HG03571 (cell line): ENCODE measurements around the gene INTS1.

Source experiments
- ATAC-seq: cut with Tn5 transposase; IDR thresholded peaks from one replicate; pipeline ENCODE4 v1.9.1; 2021; ENCODE audit not compliant: unreplicated experiment

INTS1 gene

DNA sequence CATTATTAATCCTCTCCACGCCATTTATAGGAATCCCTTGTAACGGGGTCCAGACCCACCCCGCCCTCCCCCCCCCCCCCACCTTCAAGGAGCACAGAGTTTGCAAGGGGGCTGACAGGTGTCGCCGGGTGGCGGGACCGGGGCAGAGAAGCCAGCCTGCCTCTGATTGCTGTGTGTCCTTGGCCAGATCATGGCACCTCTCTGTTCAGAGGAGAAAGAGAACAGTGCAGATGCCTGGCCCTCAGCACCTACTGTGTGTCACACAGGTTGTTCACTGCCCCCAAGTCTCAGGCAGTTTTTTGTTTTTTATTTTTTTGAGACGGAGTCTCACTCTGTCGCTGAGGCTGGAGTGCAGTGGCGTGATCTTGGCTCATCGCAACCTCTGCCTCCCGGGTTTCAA lies 39.5 kb downstream of the INTS1 start:
- no peak for ATAC-seq

DNA sequence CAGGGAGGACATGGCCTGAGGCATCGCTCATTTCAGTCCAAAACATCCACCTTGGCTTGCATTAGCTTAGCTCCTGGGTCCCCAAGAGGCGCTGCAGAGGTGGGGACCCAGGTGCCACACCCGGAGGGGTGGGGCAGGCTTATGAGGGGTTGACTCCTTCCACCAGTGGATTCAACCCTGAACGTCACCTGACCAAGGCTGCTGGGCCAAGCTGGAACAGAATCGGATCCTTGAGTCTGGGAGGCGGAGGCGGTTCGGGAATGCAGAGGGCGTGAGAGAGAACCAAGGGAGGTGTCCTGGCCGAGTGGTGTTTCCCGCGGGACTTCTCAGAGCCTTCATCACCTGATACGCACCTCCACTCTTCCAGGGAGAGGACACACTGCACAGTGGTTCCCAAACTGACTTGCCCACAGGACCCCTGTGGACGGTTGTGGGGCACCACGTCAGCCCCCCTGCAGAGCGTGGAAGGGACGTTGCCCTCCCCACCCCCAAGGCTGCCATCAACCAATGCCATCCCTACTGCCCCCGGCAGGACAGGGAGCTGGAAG lies 40.4 kb downstream of the INTS1 start:
- ATAC-seq: no peak

DNA sequence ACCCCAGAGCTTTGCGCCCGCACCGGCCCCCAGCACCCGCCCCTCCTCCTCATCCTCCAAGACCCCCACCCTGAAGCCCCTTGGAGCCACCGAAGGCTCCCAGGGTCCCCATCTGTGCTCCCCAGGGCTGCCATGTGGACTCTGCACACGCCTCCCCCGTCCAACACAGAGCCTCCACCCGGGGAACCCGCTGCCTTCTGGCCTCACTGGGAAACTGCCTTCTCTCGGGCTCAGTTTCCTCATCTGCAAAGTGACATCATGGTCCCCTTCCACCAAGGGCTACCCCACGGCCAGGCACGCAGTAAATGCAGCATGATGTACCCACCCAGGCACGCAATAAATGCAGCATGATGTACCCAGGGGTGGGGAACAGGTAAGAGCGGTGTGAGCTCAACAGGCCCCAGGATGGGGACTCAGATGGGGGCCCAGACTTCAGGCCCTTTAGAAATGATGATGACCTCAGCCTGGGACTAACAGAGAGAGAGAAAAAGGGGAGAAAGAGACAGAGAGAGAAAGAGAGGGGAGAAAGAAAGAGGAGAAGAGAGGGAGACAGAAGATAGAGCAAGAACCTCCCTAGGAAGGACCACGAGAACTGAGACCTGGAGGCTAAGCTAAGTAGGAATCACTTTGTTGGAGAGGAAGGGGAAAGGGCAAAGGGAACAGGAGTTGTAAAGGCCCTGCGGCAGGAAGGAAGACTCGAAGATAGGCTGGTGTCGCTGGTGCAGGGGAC lies 42.4 kb downstream of the INTS1 start:
- ATAC-seq: no peak

DNA sequence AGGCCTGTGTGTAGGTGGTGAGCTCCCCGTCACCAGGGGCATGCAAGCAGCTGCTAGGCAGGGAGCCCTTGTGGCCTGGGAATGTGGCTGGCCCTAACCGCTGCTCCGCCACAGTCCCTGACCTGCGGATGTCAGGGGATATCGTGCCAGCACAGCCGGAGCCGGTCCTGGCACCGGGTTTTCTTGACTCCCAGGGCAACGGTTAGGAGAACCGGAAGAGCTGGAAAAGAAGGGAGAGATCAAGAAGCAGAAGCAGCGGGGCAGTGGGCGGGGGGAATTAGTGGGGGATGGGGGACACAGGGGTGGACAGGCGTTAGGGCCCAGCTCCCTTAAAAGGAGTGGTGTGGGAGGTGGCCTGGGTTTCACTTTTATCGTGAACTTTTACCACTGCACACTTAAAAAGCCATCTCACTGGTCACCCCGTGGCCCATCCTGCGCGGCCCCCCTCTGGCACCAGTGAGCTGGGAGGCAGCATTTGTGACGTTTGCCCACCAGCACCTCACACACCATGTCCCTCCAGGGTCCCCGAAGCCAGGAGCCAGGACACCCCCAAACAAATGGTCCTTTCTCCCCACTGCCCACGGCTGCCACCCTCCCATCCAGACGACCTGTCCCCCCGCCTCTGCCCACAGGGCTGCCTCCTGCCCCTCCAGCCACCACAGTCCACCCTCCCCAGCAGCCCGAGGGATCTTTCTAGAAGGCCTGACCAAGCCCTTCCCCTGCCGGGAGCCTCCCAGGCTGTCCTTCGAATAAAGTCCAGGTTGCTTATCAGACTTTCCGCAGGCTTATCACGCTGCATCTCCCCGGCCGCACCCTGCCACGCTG lies 43.2 kb downstream of the INTS1 start:
- ATAC-seq: no peak

DNA sequence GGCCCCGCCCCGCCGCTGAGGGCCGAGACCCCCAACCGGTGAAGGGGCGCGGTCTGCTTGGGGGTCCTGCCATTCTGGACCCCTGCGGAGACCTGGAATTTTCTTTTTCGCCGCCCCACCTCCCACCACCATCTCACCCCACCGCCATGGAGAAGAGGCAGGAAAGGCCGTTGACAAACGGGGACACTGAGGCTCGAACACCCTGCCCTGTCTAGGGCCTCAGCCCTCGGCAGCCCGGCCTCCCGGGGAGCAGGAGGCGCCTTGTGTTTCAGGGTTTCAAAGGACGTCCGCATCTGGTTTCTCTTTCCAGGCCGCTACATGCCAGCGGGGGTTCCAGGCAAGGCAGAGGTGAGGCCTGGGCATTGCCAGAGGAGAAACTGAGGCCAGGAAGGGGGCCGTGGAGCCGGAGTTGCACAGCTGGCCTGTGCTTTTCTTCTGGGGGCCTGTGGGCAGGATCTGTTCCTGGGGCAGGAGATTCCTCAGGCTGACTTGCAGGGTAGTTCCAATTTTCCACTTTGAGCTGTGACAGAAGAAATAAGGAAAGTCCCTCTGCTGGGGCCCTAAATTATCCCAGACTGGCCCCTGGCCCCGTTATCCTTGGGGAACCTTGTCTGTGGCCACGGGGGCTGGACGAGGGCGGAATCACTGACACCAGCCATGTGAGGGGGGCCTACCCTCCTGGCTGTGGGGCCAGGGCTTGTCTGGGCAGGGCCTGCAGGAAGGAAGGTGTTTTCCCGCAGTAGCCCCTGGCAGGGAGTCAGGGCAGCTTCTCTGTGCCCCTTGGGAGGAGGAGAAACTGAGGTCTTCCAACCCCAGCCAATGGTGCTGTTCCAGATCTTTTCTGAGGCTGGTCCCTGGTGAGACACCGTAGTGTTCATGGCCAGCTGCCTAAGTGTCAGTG lies 44.0 kb downstream of the INTS1 start:
- ATAC-seq: no peak

DNA sequence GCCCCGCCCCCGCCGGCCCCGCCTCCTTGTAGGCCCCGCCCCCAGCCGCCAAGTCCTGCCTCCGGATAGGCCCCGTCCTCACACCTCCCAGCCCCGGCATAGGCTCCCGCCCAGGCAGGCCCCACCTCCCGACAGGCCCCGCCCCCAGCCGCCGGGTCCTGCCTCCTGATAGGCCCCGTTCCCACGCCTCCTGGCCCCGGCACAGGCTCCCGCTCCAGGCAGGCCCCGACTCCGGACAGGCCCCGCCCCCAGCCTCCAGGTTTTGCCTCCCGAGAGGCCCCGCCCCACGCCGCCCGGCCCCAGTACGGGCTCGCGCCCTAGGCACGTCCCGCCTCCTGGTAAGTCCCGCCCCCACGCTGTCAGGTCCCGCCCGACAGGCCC lies 44.7 kb downstream of the INTS1 start:
- peak; percentile 95 for ATAC-seq

DNA sequence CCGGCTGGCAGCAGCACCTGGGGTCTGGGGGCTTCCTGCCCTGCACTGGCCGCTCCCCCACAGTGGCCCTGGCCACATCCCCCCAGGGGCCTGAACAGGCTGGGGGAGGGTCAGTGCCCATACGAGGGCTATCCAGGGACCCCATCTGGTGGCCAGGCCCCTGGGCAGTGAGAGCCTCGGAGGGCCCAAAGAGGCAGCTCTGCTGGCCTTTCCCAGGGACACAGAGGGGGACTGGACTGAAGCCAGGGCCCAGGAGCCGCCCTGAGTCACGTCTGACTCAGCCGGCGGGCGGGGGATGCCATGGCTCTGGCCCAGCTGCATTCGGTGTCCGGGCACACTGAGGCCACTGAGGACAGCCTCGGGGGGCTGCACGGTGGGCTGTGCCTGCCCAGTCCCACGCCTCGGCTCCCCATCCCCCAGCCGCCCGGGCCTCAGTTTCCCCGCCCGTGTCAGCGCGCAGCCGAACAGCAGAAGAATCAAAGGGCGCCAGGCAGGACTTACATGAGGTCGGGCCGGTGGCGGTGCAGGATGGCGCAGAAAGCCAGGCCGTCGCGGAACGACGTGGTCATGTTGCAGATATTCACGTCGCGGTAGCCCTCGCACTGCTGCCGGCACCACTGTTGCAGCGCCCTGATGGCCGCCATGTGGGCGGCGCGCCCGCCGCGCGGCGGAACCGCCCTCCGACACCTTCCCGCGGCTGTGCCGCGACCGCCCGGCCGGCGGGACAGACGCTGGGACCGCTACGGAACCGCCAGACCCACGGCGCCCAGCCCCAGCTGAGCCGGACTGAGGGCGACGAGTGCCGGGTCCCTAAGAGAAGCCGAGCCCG lies 45.3 kb downstream of the INTS1 start, which contains the start of gene MICALL2:
TSS of gene MICALL2 (minus strand) at position 788 of the 829 bp plus-strand sequence. CDS start at position 644, 144 bp downstream.
- peak; percentile 19 for ATAC-seq

DNA sequence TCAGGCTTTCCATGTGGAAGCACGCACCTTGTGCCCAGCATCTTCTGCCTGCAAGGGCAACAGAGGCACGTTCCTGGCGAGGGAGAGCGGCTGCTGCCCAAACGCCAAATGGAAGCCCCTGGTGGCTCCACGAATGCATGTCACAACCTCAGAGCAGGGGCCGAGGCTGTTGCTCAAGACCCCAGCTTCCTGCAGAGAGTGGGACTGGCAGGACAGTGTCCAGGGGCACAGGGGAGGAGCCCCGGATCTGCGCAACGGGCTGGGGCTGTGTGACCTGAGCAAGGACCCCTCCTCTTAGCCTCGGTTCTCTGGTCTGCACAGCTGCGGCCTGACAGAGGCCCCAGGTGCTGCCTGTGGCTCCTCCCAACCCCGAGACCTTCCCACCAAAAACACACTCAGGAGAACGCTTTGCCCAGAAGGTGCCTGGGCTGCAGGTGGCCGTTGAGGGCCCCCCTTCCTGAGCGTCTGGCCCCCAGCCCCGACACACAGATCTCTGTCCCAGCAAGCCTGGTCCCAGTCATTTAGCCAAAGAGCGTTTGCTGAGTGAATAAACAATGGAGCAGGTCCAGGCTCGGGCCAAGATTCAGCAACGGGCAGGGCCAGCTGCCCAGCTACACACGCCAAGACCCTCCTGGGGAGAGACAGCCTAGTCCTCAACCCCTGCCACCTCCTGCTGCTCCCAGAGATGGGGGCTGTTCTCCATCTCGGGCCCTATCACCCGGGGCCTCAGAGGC lies 46.1 kb downstream of the INTS1 start:
- no peak for ATAC-seq

DNA sequence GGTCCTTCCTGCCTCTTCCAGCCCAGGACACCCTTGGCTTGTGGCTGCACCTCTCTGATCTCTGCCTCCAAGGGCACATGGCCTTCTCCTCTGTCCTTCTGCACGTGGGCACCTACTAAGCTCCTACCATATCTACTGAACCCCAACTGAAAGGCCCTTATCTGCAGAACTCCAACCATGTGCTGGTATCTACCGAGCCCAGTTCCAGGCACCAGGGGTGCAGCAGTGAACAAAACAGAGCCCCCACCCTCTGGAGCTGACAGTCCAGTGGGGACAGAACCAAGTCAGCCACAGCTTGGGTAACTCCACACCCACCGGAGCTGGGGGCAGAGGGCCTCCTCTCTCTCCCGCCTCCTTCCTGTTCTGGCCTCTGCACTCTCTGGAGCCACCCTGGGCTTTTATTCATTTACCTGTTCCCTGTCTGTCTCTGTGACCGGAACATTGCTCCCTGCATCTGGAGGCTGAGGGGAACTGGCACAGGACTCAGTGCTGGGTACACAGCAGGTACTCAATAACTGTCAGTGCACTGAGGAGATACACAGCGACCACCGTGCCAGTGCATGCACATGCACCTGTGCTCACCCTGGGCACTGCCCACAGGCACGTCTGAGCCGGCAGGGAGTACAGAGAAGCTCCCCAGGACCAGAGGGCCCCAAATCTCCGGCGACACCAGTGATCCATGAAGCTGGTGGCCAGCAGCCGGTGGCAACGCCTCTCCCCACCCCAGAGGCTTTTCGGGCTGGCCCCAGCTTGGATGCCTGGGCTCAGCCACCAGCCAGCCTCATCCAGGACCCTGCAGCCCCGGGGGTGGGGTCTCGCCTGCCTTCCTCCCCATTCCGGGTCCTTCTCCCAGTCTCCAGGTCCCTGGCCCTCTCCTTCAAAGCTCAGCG lies 46.9 kb downstream of the INTS1 start:
- ATAC-seq: no peak

DNA sequence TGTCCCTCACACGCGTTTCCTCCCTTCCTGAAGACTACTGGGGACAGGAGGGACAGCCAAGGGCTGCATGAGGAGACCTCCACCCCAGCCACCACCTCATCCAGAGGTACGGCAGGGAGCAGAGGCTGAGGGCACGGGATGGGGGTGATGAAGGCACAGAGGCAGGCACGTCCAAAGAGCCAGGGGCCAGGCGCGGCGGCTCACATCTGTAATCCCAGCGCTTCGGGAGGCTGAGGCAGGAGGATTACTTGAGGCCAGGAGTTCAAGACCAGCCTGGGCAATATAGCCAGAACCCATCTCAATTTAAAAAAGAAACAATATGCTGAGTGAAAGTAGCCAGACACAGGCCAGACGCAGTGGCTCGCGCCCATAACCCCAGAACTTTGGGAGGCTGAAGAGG lies 48.2 kb downstream of the INTS1 start:
- ATAC-seq: no peak

DNA sequence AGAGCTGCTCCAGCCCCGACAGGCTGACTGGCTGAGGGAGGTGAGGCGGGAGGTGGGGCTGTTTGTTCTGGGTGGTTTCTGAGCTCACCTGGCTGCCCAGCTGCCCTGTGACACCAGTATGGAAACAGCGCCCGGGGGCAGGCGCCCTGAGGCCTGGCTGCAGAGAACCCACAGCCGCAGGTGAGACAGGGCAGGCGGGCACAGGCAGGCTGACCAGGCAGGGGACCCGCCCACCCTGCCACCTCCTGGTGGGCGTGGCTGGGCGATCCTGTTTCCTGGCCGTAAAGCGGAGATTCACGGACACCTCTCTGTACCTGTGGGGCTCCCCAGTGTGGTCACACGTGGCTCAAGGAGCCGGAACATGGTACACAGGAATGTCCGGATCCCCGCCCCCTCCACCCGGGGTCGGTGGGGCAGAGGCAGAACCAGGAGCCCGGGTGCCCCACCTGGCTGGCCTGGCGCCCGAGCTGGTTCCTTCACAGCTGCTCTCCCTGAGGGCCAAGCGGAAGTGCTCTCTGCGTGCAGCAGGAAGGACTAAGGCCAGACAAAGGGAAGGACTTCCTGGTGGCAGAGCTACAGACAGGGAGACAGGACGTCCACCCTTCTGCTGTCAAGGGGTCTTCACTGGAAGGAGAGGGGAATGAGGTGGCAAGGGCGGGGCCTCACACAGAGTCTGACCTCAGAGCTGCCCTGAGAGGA lies 48.8 kb downstream of the INTS1 start:
- no peak for ATAC-seq

DNA sequence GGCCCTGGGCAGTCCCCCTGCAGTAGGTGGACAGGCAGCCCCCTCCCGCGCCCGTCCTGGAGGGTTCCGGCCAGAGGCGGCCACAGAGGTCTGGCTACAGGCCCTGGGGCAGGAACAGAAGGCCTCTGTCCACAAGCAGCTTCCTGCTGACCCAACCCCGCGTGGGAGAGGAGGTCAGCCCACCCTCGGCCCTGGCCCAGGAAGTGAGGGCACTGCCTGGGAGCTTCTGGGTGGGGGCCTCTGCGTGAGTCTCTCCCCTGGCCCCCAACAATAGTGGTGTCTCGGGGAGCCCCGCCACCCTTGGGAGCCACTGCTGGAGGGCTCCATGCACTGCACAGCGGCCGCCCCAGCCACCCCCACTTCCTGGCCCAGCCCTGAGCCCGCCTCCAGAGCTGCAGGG lies 49.6 kb downstream of the INTS1 start:
- no peak for ATAC-seq

DNA sequence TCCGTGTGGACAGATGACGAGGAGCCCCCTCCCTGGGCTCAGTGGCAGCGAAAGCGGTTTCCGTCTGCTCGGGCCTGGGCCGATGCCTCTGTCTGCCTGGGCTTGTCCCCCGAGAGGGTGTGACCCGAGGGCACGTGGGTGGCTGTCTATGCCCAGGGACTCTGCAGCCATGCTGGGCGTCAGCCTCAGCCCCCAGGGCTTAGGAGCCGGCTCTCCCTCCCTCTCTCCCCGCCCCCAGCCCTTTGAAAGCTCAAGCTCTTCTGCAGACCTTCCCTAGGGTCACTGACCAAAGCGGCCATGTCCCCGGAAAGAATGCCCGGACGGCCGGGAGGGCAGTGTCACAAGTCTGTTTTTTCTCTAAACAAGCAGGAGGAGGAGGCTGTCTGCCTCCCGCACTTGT lies 52.0 kb downstream of the INTS1 start:
- ATAC-seq: no peak

DNA sequence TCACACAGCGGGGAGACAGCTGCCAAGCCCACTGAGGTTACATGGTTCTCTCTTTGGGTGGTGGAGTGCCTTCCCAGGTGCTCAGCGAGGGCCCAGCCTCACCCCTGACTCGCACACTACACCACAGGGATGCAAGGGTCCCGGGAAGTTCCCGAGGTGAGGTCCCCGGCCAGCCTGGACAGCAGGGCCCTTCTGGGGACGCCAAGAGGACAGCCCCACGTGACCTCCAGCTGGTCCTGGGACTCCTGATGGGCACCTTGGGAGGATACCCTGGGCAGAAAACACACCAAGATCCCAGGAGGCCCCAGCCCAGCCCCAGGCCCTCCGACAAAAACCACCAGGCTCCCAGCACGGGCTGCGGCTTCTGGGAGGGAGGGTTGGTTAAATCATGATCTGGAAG lies 53.2 kb downstream of the INTS1 start:
- ATAC-seq: no peak

DNA sequence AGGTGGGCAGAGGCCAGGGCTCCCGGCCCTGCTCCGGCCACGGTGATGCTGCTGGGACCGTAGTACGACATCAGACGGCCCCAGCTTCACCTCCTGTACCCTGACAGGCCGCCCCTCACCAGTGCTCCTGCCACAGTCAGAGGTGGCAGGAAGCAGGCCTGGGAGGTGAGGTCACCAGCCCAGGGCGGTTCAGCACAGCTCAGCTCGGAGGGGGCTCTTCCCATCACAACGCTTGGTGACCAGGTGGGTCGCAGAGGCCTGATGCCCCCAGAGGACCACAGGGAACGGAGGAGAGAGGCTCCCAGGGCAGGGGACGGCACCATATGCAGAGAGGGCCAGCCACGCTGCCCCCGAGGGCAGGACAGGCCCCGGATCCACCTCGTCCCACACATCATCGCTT lies 53.8 kb downstream of the INTS1 start:
- no peak for ATAC-seq

DNA sequence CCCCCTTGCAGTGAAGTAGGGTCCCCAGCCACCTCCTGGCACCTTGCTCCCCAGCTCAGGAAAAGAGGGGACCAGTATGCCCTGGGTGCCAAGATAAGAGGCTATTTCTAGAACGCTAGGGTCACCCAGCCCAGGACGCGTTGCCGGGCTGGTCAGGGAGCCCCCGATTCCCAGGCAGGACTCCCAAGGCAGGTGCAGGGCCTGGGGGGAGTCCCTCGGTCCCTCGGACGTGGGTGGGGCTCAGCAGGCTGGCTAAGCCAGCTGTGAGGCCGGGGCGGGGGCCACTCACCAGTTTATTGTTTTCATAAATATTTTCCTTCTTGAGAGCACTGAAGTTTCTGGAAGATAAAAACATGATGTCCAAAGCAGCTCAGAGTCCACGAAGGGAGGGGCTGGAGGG lies 54.2 kb downstream of the INTS1 start:
- ATAC-seq: no peak

DNA sequence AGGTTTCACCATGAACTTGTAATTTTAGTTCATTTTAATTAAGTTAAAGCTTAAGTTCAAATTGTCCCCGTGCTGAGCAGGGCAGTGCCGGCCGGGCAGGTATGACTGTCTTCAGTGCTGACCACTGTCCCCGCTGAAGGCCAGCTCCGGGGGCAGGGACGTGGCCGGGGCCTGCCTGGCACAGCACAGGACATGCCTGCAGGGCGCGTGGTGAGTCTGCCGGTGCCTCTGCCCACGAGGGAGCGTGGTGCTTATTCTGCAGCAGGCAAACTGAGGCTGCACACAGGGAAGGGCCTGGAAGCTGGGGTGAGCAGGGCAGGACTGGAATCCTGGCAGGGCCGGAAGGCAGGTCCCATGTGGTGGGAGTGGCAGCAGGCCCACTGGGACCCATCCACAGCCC lies 54.7 kb downstream of the INTS1 start:
- no peak for ATAC-seq

DNA sequence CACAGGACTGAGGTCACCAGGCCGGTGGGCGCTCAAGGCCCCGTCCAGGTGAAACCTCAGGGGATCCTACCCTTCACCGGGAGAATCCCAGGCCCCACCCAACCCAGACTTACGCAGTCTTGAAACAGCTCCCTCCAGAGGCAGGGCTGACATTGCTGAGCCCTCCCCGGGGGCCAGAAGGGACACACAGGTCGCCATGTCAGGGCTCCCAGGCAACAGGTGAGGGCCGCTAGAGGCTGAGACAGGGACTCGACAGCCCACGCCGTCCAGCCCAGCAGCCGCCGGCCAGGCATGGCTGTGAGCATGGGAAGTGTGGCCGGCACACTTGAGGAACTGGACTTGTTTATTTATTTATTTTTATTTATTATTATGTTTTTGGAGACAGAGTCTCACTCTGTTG lies 55.2 kb downstream of the INTS1 start:
- ATAC-seq: no peak
